ENCODE data around the gene AMD1. TPM values are rescaled to one million over a fixed set of nuclear protein-coding genes. Genes with fewer than 3 reads are reported as not detected.
A peak's percentile ranks its signal among the peaks of the same experiment; 100 is the strongest.

The AMD1 gene
- total RNA-seq, 1 experiment from 2014 or later: 77.8 TPM

- TSS peak; percentile 83 for BruUV-seq (replicated peaks)
- peaks cover 25% of the 10 kb centered on the region for H3K4me1 Mint-ChIP-seq (ENCODE audit: insufficient read depth, unreplicated experiment)
- CTCF ChIA-PET: interaction anchor here (0.6 to 5.3 kb wide), 4 partner anchors 26 to 193 kb away, joined by 4 to 57 read pairs (median 8); partner anchors contain the start of gene CDK19
Measured at GRCh38 chr6:110875548-110876169, 1.1 kb downstream of the AMD1 start.

GRCh38 chr6:110876170-110876773 is 1.7 kb downstream of the AMD1 start:
- peak; percentile 92 for DNase-seq (ENCODE audit: unreplicated experiment)
- peak overlapping the region; percentile 97 for H3K27ac Mint-ChIP-seq (ENCODE audit: low read depth, unreplicated experiment)
- POLR2A ChIA-PET: interaction anchor here (0.5 to 9.0 kb wide), 33 partner anchors 8 to 1880 kb away, joined by 3 to 613 read pairs (median 5); partner anchors contain the start of genes CDK19, GTF3C6 and RPF2
- intact Hi-C loops (cut with micrococcal nuclease): loop anchor here (1.0 kb wide), 1 partner anchor 61 kb away; the partner anchor contains the start of gene CDK19
- no peaks in the 10 kb centered on the region for H3K9me3 Mint-ChIP-seq (ENCODE audit: unreplicated experiment)
- peak overlapping the region; percentile 96 for H3K4me3 Mint-ChIP-seq (ENCODE audit: unreplicated experiment)
- BruUV-seq (replicated peaks): no TSS peak
- TF ChIP-seq, protein P1, sequence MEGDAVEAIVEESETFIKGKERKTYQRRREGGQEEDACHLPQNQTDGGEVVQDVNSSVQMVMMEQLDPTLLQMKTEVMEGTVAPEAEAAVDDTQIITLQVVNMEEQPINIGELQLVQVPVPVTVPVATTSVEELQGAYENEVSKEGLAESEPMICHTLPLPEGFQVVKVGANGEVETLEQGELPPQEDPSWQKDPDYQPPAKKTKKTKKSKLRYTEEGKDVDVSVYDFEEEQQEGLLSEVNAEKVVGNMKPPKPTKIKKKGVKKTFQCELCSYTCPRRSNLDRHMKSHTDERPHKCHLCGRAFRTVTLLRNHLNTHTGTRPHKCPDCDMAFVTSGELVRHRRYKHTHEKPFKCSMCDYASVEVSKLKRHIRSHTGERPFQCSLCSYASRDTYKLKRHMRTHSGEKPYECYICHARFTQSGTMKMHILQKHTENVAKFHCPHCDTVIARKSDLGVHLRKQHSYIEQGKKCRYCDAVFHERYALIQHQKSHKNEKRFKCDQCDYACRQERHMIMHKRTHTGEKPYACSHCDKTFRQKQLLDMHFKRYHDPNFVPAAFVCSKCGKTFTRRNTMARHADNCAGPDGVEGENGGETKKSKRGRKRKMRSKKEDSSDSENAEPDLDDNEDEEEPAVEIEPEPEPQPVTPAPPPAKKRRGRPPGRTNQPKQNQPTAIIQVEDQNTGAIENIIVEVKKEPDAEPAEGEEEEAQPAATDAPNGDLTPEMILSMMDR (IDR thresholded peaks at IDR 0.05; ENCODE audit: unreplicated experiment): no peak
- peaks cover 29% of the 10 kb centered on the region for H3K4me1 Mint-ChIP-seq (ENCODE audit: insufficient read depth, unreplicated experiment)
- CTCF ChIA-PET: interaction anchor here (0.6 to 5.3 kb wide), 6 partner anchors 23 to 1455 kb away, joined by 3 to 57 read pairs (median 8); partner anchors contain the start of gene CDK19
- no peaks in the 10 kb centered on the region for H3K27me3 Mint-ChIP-seq (ENCODE audit: insufficient read depth, unreplicated experiment)
- peaks cover 13% of the 10 kb centered on the region for H3K36me3 Mint-ChIP-seq (ENCODE audit: insufficient read depth, unreplicated experiment)

More at GRCh38 chr6:110875548-110876169, 1.1 kb downstream of the AMD1 start:
- intact Hi-C loops (cut with micrococcal nuclease): loop anchor here (1.0 to 2.0 kb wide), 2 partner anchors 60 to 175 kb away; partner anchors contain the start of gene CDK19
- H3K27ac Mint-ChIP-seq (ENCODE audit: low read depth, unreplicated experiment): peak overlapping the region; percentile 97
- H3K27me3 Mint-ChIP-seq (ENCODE audit: insufficient read depth, unreplicated experiment): no peaks in the 10 kb centered on the region
- TF ChIP-seq, protein P1 (IDR thresholded peaks at IDR 0.05; ENCODE audit: unreplicated experiment): no peak
- peaks cover 13% of the 10 kb centered on the region for H3K36me3 Mint-ChIP-seq (ENCODE audit: insufficient read depth, unreplicated experiment)
- H3K4me3 Mint-ChIP-seq (ENCODE audit: unreplicated experiment): peak overlapping the region; percentile 96
- H3K9me3 Mint-ChIP-seq (ENCODE audit: unreplicated experiment): no peaks in the 10 kb centered on the region
- peak; percentile 66 for DNase-seq (ENCODE audit: unreplicated experiment)
- POLR2A ChIA-PET: interaction anchor here (0.5 to 9.0 kb wide), 33 partner anchors 9 to 657 kb away, joined by 3 to 613 read pairs (median 5); partner anchors contain the start of genes CDK19, GTF3C6 and RPF2

GRCh38 chr6:110876806-110877564 is 2.4 kb downstream of the AMD1 start:
- peaks cover 13% of the 10 kb centered on the region for H3K36me3 Mint-ChIP-seq (ENCODE audit: insufficient read depth, unreplicated experiment)
- CTCF ChIA-PET: interaction anchor here (0.6 to 5.3 kb wide), 11 partner anchors 21 to 1456 kb away, joined by 3 to 57 read pairs (median 5); partner anchors contain the start of gene CDK19
- BruUV-seq (replicated peaks): TSS peak; percentile 5

More at GRCh38 chr6:110876806-110877564, 2.4 kb downstream of the AMD1 start:
- peaks cover 32% of the 10 kb centered on the region for H3K4me1 Mint-ChIP-seq (ENCODE audit: insufficient read depth, unreplicated experiment)
- DNase-seq (ENCODE audit: unreplicated experiment): no peak
- H3K27me3 Mint-ChIP-seq (ENCODE audit: insufficient read depth, unreplicated experiment): no peaks in the 10 kb centered on the region
- peak overlapping the region; percentile 96 for H3K4me3 Mint-ChIP-seq (ENCODE audit: unreplicated experiment)
- no peaks in the 10 kb centered on the region for H3K9me3 Mint-ChIP-seq (ENCODE audit: unreplicated experiment)
- peak overlapping the region; percentile 97 for H3K27ac Mint-ChIP-seq (ENCODE audit: low read depth, unreplicated experiment)
- intact Hi-C loops (cut with micrococcal nuclease): loop anchor here (1.0 kb wide), 1 partner anchor 62 kb away; the partner anchor contains the start of gene CDK19
- POLR2A ChIA-PET: interaction anchor here (0.6 to 9.0 kb wide), 29 partner anchors 8 to 1881 kb away, joined by 3 to 613 read pairs (median 5); partner anchors contain the start of genes CDK19, GTF3C6 and RPF2
- TF ChIP-seq, protein P1 (IDR thresholded peaks at IDR 0.05; ENCODE audit: unreplicated experiment): no peak
